SK-N-SH (cell line): ENCODE results near the gene PLEKHM2.

Source experiments
- CTCF ChIP-seq: fragments of 200-600 bp; sonication (generic); IDR thresholded peaks from 2 replicates; pipeline ENCODE4 v1.6.1; 2017; ENCODE audit warnings: antibody characterized with exemption, mild to moderate bottlenecking, moderate library complexity
- SIN3A ChIP-seq: IDR thresholded peaks from 2 replicates; pipeline ENCODE4 v1.6.1; 2012; ENCODE audit warnings: low read depth, mild to moderate bottlenecking, low read length, moderate library complexity, borderline replicate concordance

- no peak for TF ChIP-seq CTCF
- no peak for TF ChIP-seq SIN3A
These were observed 81.5 kb downstream of the PLEKHM2 start for GRCh38 chr1:15765495-15766194.
